CD14-positive monocyte (primary cell): ENCODE measurements around the gene DCC. TPM values are rescaled to one million over a fixed set of nuclear protein-coding genes. Genes with fewer than 3 reads are reported as not detected.

Experiments
- DNase-seq, 3 donors: peaks; one replicate each; pipeline ENCODE4 v3.0.0-alpha.2; 2011 to 2022
- H2AFZ ChIP-seq: 2 replicates; pipeline ENCODE4 v1.6.0; 2012; ENCODE audit warnings: mild to moderate bottlenecking, low read depth, low read length, inconsistent platforms; ENCODE audit not compliant: insufficient read depth, poor library complexity, severe bottlenecking
- H3K27ac ChIP-seq, 2 donors: 1 replicate in 1 of 2; 2 replicates in 1 of 2; pipeline ENCODE4 v1.5.1; 2012 to 2013; ENCODE audit warnings: low read length in 2 of 2, control low read depth in 1 of 2, inconsistent platforms in 1 of 2, low read depth in 1 of 2, mild to moderate bottlenecking in 1 of 2
- H3K27me3 ChIP-seq, 2 donors: one replicate each; pipeline versions ENCODE4 v1.6.0 to v1.6.1; 2011 to 2013; ENCODE audit warnings: low read length in 2 of 2; ENCODE audit not compliant: control insufficient read depth in 2 of 2, insufficient read depth in 2 of 2
- H3K36me3 ChIP-seq, 2 donors: replicated peaks in 1 of 2; 1 replicate in 1 of 2; 2 replicates in 1 of 2; pipeline versions ENCODE4 v1.5.1 to v1.6.1; 2012 to 2013; ENCODE audit warnings: low read length in 2 of 2, control low read depth in 1 of 2, inconsistent platforms in 1 of 2, mild to moderate bottlenecking in 1 of 2; ENCODE audit not compliant: insufficient read depth in 2 of 2, control insufficient read depth in 1 of 2
- H3K4me1 ChIP-seq, 2 donors: 1 replicate in 1 of 2; 2 replicates in 1 of 2; pipeline versions ENCODE4 v1.5.1 to v1.6.1; 2012 to 2013; ENCODE audit warnings: low read length in 2 of 2, control low read depth in 1 of 2, inconsistent platforms in 1 of 2, mild to moderate bottlenecking in 1 of 2, moderate library complexity in 1 of 2; ENCODE audit not compliant: insufficient read depth in 2 of 2, control insufficient read depth in 1 of 2
- H3K4me2 ChIP-seq: replicated peaks from 2 replicates; pipeline ENCODE3; 2012; ENCODE audit warnings: low read length, moderate library complexity, mild to moderate bottlenecking; ENCODE audit not compliant: poor library complexity, severe bottlenecking; ENCODE audit errors: extremely low read depth
- H3K4me3 ChIP-seq, 3 experiments: fragments of 200-600 bp in 1 of 3; sonication (generic) in 1 of 3; replicated peaks in 1 of 3; 1 replicate in 2 of 3; 2 replicates in 1 of 3; pipeline ENCODE4 v1.5.1; 2011 to 2013; ENCODE audit warnings: low read length in 3 of 3, mild to moderate bottlenecking in 3 of 3, control low read depth in 2 of 3, low read depth in 2 of 3, inconsistent platforms in 1 of 3, moderate library complexity in 1 of 3
- H3K79me2 ChIP-seq: 2 replicates; pipeline ENCODE4 v1.6.0; 2012; ENCODE audit warnings: mild to moderate bottlenecking, control low read depth, inconsistent platforms, low read length, moderate library complexity; ENCODE audit not compliant: insufficient read depth
- H3K9ac ChIP-seq: 2 replicates; pipeline ENCODE4 v1.6.0; 2017; ENCODE audit warnings: low read length, mild to moderate bottlenecking; ENCODE audit not compliant: insufficient read depth, poor library complexity, severe bottlenecking
- H3K9me3 ChIP-seq, 2 donors: replicated peaks in 1 of 2; 1 replicate in 1 of 2; 2 replicates in 1 of 2; pipeline versions ENCODE4 v1.5.1 to v1.6.1; 2012 to 2013; ENCODE audit warnings: low read length in 2 of 2, control low read depth in 1 of 2; ENCODE audit not compliant: control insufficient read depth in 1 of 2, insufficient read depth in 1 of 2
- H4K20me1 ChIP-seq: 2 replicates; pipeline ENCODE4 v1.6.0; 2012; ENCODE audit warnings: mild to moderate bottlenecking, low read length, control low read depth, moderate library complexity; ENCODE audit not compliant: insufficient read depth
- H3K27ac Mint-ChIP-seq, 7 donors: one replicate each; pipeline ENCODE4 v1.8.0; 2020; ENCODE audit warnings: mild to moderate bottlenecking in 7 of 7, mixed read lengths in 7 of 7, moderate library complexity in 6 of 7, inconsistent platforms in 2 of 7
- H3K27me3 Mint-ChIP-seq, 3 donors: one replicate each; pipeline ENCODE4 v1.8.0; 2021 to 2022; ENCODE audit warnings: low read depth in 3 of 3, mild to moderate bottlenecking in 3 of 3, mixed read lengths in 3 of 3, moderate library complexity in 3 of 3, inconsistent platforms in 1 of 3
- H3K36me3 Mint-ChIP-seq, 2 donors: one replicate each; pipeline ENCODE4 v1.8.0; 2020; ENCODE audit warnings: mixed read lengths in 2 of 2, inconsistent platforms in 1 of 2, mild to moderate bottlenecking in 1 of 2
- H3K4me1 Mint-ChIP-seq: one replicate; pipeline ENCODE4 v1.8.0; 2020; ENCODE audit warnings: mild to moderate bottlenecking, mixed read lengths
- H3K4me3 Mint-ChIP-seq, 2 donors: one replicate each; pipeline ENCODE4 v1.8.0; 2020; ENCODE audit warnings: mild to moderate bottlenecking in 2 of 2, mixed read lengths in 2 of 2, moderate library complexity in 1 of 2
- H3K9me3 Mint-ChIP-seq, 7 donors: one replicate each; pipeline ENCODE4 v1.8.0; 2020 to 2022; ENCODE audit warnings: mixed read lengths in 7 of 7, mild to moderate bottlenecking in 6 of 7, moderate library complexity in 6 of 7, inconsistent platforms in 2 of 7
- CTCF ChIP-seq: fragments of 200-600 bp; IDR thresholded peaks from one replicate; pipeline ENCODE4 v1.8.0; 2022; ENCODE audit warnings: antibody characterized with exemption, mild to moderate bottlenecking
- WGBS: methylation state at CpG from one replicate; pipeline ENCODE4 v1.1.5; 2013; ENCODE audit warnings: missing lambda C conversion rate; ENCODE audit not compliant: insufficient coverage; 5-methylcytosine and 5-hydroxymethylcytosine counted together
- intact Hi-C, 2 donors: fragments of 100-400 bp; cut with micrococcal nuclease; formaldehyde crosslinking; loops; one replicate each; pipeline versions ENCODE4 v1.15.0 to v1.15.1; 2023
- polyA plus RNA-seq, 3 donors: library from polyadenylated mRNA; depleted of rRNA in 1 of 3; unstranded in 2 of 3; stranded (reverse) in 1 of 3; fragments of 300-500 nt in 2 of 3; fragments of >200 nt in 1 of 3; fragmentation: Illumina TruSeq in 2 of 3; gene quantifications; 1 replicate in 2 of 3; 2 replicates in 1 of 3; pipeline ENCODE4 v1.2.3, GENCODE V29; 2012 to 2021

Gene DCC
- polyA plus RNA-seq, 3 donors, result not detected

- H3K4me3 ChIP-seq, result no peak overlapping the region
- no CpG with 5 or more reads among the region's 1 CpG for WGBS
- H2AFZ ChIP-seq, result no peak overlapping the region
- no peak overlapping the region for H3K9ac ChIP-seq
- intact Hi-C loops, result no loop called here
- H4K20me1 ChIP-seq, result no peaks in the 10 kb centered on the region
- H3K9me3 Mint-ChIP-seq, result peaks cover 0 to 5% (median 2%) of the 10 kb centered on the region in 7 donors
- DNase-seq, result no peak
- no peaks in the 10 kb centered on the region for H3K4me1 ChIP-seq
- no peak overlapping the region for H3K4me2 ChIP-seq
- no peak for TF ChIP-seq CTCF
- no peaks in the 10 kb centered on the region for H3K36me3 Mint-ChIP-seq
- H3K27ac Mint-ChIP-seq, result no peak overlapping the region
- no peaks in the 10 kb centered on the region for H3K27me3 ChIP-seq
- H3K79me2 ChIP-seq, result no peaks in the 10 kb centered on the region
- no peak overlapping the region for H3K27ac ChIP-seq
- no peak overlapping the region for H3K4me3 Mint-ChIP-seq
- no peaks in the 10 kb centered on the region for H3K27me3 Mint-ChIP-seq
- H3K9me3 ChIP-seq, result no peaks in the 10 kb centered on the region
- no peaks in the 10 kb centered on the region for H3K4me1 Mint-ChIP-seq
- no peaks in the 10 kb centered on the region for H3K36me3 ChIP-seq
Measured at GRCh38 chr18:53541924-53542323, 1201.9 kb downstream of the DCC start.

- no peak overlapping the region for H2AFZ ChIP-seq
- Mint-ChIP-seq H3K4me3 (no peak overlapping the region), H3K9me3 (peaks cover 0 to 5% (median 2%) of the 10 kb centered on the region in 7 donors), H3K36me3 (no peaks in the 10 kb centered on the region), H3K4me1 (no peaks in the 10 kb centered on the region), H3K27me3 (no peaks in the 10 kb centered on the region), H3K27ac (no peak overlapping the region)
- DNase-seq, result no peak
- no peak overlapping the region for H3K4me2 ChIP-seq
- no peak for TF ChIP-seq CTCF
- no peaks in the 10 kb centered on the region for H3K4me1 ChIP-seq
- H3K27me3 ChIP-seq, result no peaks in the 10 kb centered on the region
- H3K79me2 ChIP-seq, result no peaks in the 10 kb centered on the region
- no peak overlapping the region for H3K9ac ChIP-seq
- no peaks in the 10 kb centered on the region for H4K20me1 ChIP-seq
- intact Hi-C loops, result no loop called here
- H3K27ac ChIP-seq, result no peak overlapping the region
- no peaks in the 10 kb centered on the region for H3K36me3 ChIP-seq
- no peak overlapping the region for H3K4me3 ChIP-seq
- no peaks in the 10 kb centered on the region for H3K9me3 ChIP-seq
Measured at GRCh38 chr18:53543711-53544110, 1203.7 kb downstream of the DCC start.
